MM.1S (cell line): ENCODE data around the gene NFILZ.

Source experiments
- DNase-seq: peaks from one replicate; pipeline ENCODE4 v3.0.0-alpha.2; 2015
- H2AFZ ChIP-seq: fragments of 300-600 bp; sonication (generic); 2 replicates; pipeline ENCODE4 v1.6.0; 2016; ENCODE audit warnings: antibody characterized with exemption, low read length
- H3F3A ChIP-seq: fragments of 300-600 bp; sonication (generic); 2 replicates; pipeline ENCODE4 v1.6.1; 2016; ENCODE audit warnings: mild to moderate bottlenecking, antibody characterized with exemption, low read length, moderate library complexity, mixed read lengths; ENCODE audit not compliant: insufficient read depth
- H3K27ac ChIP-seq: fragments of 300-600 bp; sonication (generic); 2 replicates; pipeline ENCODE4 v1.5.1; 2016; ENCODE audit warnings: mild to moderate bottlenecking, low read length
- H3K27me3 ChIP-seq: fragments of 300-600 bp; sonication (generic); replicated peaks from 2 replicates; pipeline ENCODE4 v1.6.0; 2016; ENCODE audit warnings: low read length; ENCODE audit not compliant: insufficient read depth
- H3K36me3 ChIP-seq: fragments of 300-600 bp; sonication (generic); replicated peaks from 2 replicates; pipeline ENCODE4 v1.6.1; 2016; ENCODE audit warnings: mild to moderate bottlenecking, low read length, mixed read lengths; ENCODE audit not compliant: insufficient read depth
- H3K4me1 ChIP-seq: fragments of 300-600 bp; sonication (generic); 2 replicates; pipeline ENCODE4 v1.6.1; 2016; ENCODE audit warnings: low read length, mixed read lengths
- H3K4me2 ChIP-seq: fragments of 300-600 bp; sonication (generic); 2 replicates; pipeline ENCODE4 v1.6.0; 2016; ENCODE audit warnings: low read depth, low read length
- H3K4me3 ChIP-seq: fragments of 300-600 bp; sonication (generic); 2 replicates; pipeline ENCODE4 v1.5.1; 2016; ENCODE audit warnings: low read length, mixed read lengths
- H3K79me2 ChIP-seq: fragments of 300-600 bp; sonication (generic); 2 replicates; pipeline ENCODE4 v1.6.1; 2016; ENCODE audit warnings: mixed run types, low read length, mixed read lengths
- H3K9ac ChIP-seq: fragments of 300-600 bp; sonication (generic); 2 replicates; pipeline ENCODE4 v1.6.1; 2016; ENCODE audit warnings: low read length, mixed read lengths
- H3K9me2 ChIP-seq: fragments of 300-600 bp; sonication (generic); replicated peaks from 2 replicates; pipeline ENCODE4 v1.6.1; 2016; ENCODE audit warnings: mild to moderate bottlenecking, low read length, mixed read lengths; ENCODE audit not compliant: insufficient read depth
- H3K9me3 ChIP-seq: fragments of 300-600 bp; sonication (generic); replicated peaks from 2 replicates; pipeline ENCODE4 v1.6.1; 2016; ENCODE audit warnings: mild to moderate bottlenecking, low read length, mixed read lengths; ENCODE audit not compliant: insufficient read depth
- H4K20me1 ChIP-seq: fragments of 300-600 bp; sonication (generic); 2 replicates; pipeline ENCODE4 v1.6.1; 2016; ENCODE audit warnings: mild to moderate bottlenecking, low read length, moderate library complexity, mixed read lengths; ENCODE audit not compliant: insufficient read depth
- CTCF ChIP-seq: fragments of 300-600 bp; sonication (generic); IDR thresholded peaks from 2 replicates; pipeline ENCODE4 v1.5.1; 2016; ENCODE audit warnings: antibody characterized with exemption, low read length, mixed read lengths
- EZH2 ChIP-seq: fragments of 300-600 bp; sonication (generic); optimal IDR thresholded peaks from 2 replicates; pipeline ENCODE3; 2017; ENCODE audit warnings: low read depth, mild to moderate bottlenecking, antibody characterized with exemption, low read length, mixed read lengths
- EZH2phosphoT487 ChIP-seq: fragments of 300-600 bp; sonication (generic); IDR thresholded peaks from 2 replicates; pipeline ENCODE4 v1.6.1; 2018; ENCODE audit warnings: antibody characterized with exemption, low read length

NFILZ gene

GRCh38 chr19:8664671-8665057, 34.2 kb downstream of the NFILZ start:
- Histone ChIP-seq H3K36me3 (no peaks in the 10 kb centered on the region), H3K4me1 (no peaks in the 10 kb centered on the region), H3K79me2 (no peaks in the 10 kb centered on the region), H3K9me3 (no peaks in the 10 kb centered on the region), H3K27ac (no peak overlapping the region), H4K20me1 (no peaks in the 10 kb centered on the region), H3K4me2 (no peak overlapping the region), H3K9me2 (no peaks in the 10 kb centered on the region), H3K9ac (no peak overlapping the region), H3F3A (no peaks in the 10 kb centered on the region), H2AFZ (no peak overlapping the region), H3K27me3 (peaks cover 49% of the 10 kb centered on the region), H3K4me3 (no peak overlapping the region)
- no peak for DNase-seq
- TF ChIP-seq EZH2phosphoT487, result no peak
- TF ChIP-seq EZH2, result no peak
- no peak for TF ChIP-seq CTCF

GRCh38 chr19:8665468-8666213, 35.2 kb downstream of the NFILZ start:
- peaks cover 44% of the 10 kb centered on the region for H3K27me3 ChIP-seq
- no peaks in the 10 kb centered on the region for H3K9me2 ChIP-seq

GRCh38 chr19:8666814-8667405, 36.5 kb downstream of the NFILZ start:
- Histone ChIP-seq H3K9me3 (no peaks in the 10 kb centered on the region), H3K27ac (no peak overlapping the region), H3K4me3 (no peak overlapping the region), H3K9ac (no peak overlapping the region), H3F3A (no peaks in the 10 kb centered on the region), H3K27me3 (peaks cover 40% of the 10 kb centered on the region), H2AFZ (no peak overlapping the region), H3K79me2 (no peaks in the 10 kb centered on the region), H3K9me2 (no peaks in the 10 kb centered on the region), H4K20me1 (no peaks in the 10 kb centered on the region), H3K36me3 (no peaks in the 10 kb centered on the region), H3K4me2 (no peak overlapping the region), H3K4me1 (no peaks in the 10 kb centered on the region)
- no peak for DNase-seq
- TF ChIP-seq CTCF (no peak), EZH2phosphoT487 (no peak)

More at GRCh38 chr19:8665468-8666213, 35.2 kb downstream of the NFILZ start:
- no peak for TF ChIP-seq CTCF
- no peak for TF ChIP-seq EZH2phosphoT487
- TF ChIP-seq EZH2, result no peak
- Histone ChIP-seq H3K4me1 (no peaks in the 10 kb centered on the region), H3K4me3 (no peak overlapping the region), H3F3A (no peaks in the 10 kb centered on the region), H3K36me3 (no peaks in the 10 kb centered on the region), H2AFZ (no peak overlapping the region), H3K79me2 (no peaks in the 10 kb centered on the region), H3K4me2 (no peak overlapping the region), H4K20me1 (no peaks in the 10 kb centered on the region), H3K9ac (no peak overlapping the region), H3K27ac (no peak overlapping the region), H3K9me3 (no peaks in the 10 kb centered on the region)
- peak; percentile 4 for DNase-seq
